ENCODE data around the gene RPS3. TPM values are rescaled to one million over a fixed set of nuclear protein-coding genes. Genes with fewer than 3 reads are reported as not detected.

RPS3 gene
- total and polyA plus RNA-seq, 2 donors (not counting 1 experiment from before 2014, with no cell fraction given) = 1,593 to 3,359 TPM

GRCh38 chr11:75402002-75402773, 2.9 kb downstream of the RPS3 start:
- Histone ChIP-seq H3K79me2 (ENCODE audit: control insufficient read depth, insufficient read depth, low read length) (peaks cover 62% of the 10 kb centered on the region), H3K4me3 (replicated peaks in 1 of 4; ENCODE audit: control extremely low read depth in 1 of 4, insufficient read depth in 1 of 4, low read depth in 3 of 4, low read length in 4 of 4) (peak overlapping the region in 3 of 4 experiments; percentile 3 to 96 (median 95)), H3K4me1 (ENCODE audit: control insufficient read depth, extremely low read depth, insufficient read depth, low read length) (peaks cover 22% of the 10 kb centered on the region), H3K27me3 (ENCODE audit: control insufficient read depth, insufficient read depth, low read length) (no peaks in the 10 kb centered on the region), H3K27ac (ENCODE audit: insufficient read depth, low read length) (no peak overlapping the region), H3K4me2 (ENCODE audit: extremely low read depth, insufficient read depth, low read length) (peak overlapping the region; percentile 81), H3K9ac (ENCODE audit: insufficient read depth, low read length) (no peak overlapping the region), H3K36me3 (ENCODE audit: control insufficient read depth, insufficient read depth, low read length) (peaks cover 22% of the 10 kb centered on the region), H4K20me1 (ENCODE audit: control insufficient read depth, extremely low read depth, insufficient read depth, low read length) (no peaks in the 10 kb centered on the region), H3K9me3 (ENCODE audit: control insufficient read depth, insufficient read depth, low read depth, low read length) (no peaks in the 10 kb centered on the region), H2AFZ (ENCODE audit: low read length) (no peak overlapping the region)
- no peak for DNase-seq (ENCODE audit: low read depth in 2 of 2)
- TF ChIP-seq EZH2 (IDR thresholded peaks at IDR 0.05; ENCODE audit: low read length, missing control alignments) (no peak), CTCF (conservative IDR thresholded peaks at IDR 0.05 in 1 of 2, IDR thresholded peaks at IDR 0.05 in 1 of 2; ENCODE audit: low read depth in 1 of 2, low read length in 2 of 2) (no peak)

- peaks cover 22% of the 10 kb centered on the region for H3K4me1 ChIP-seq (ENCODE audit: control insufficient read depth, extremely low read depth, insufficient read depth, low read length)
- TF ChIP-seq EZH2 (IDR thresholded peaks at IDR 0.05; ENCODE audit: low read length, missing control alignments) (no peak), CTCF (conservative IDR thresholded peaks at IDR 0.05 in 1 of 2, IDR thresholded peaks at IDR 0.05 in 1 of 2; ENCODE audit: low read depth in 1 of 2, low read length in 2 of 2) (no peak)
- H3K27me3 ChIP-seq (ENCODE audit: control insufficient read depth, insufficient read depth, low read length) = no peaks in the 10 kb centered on the region
- no peak for DNase-seq (ENCODE audit: low read depth in 2 of 2)
- H4K20me1 ChIP-seq (ENCODE audit: control insufficient read depth, extremely low read depth, insufficient read depth, low read length) = no peaks in the 10 kb centered on the region
- H3K9me3 ChIP-seq (ENCODE audit: control insufficient read depth, insufficient read depth, low read depth, low read length) = no peaks in the 10 kb centered on the region
- H3K79me2 ChIP-seq (ENCODE audit: control insufficient read depth, insufficient read depth, low read length) = peaks cover 63% of the 10 kb centered on the region
- peaks cover 22% of the 10 kb centered on the region for H3K36me3 ChIP-seq (ENCODE audit: control insufficient read depth, insufficient read depth, low read length)
- H3K4me3 ChIP-seq (replicated peaks in 1 of 4; ENCODE audit: control extremely low read depth in 1 of 4, insufficient read depth in 1 of 4, low read depth in 3 of 4, low read length in 4 of 4) = peak overlapping the region in 1 of 4 experiments; percentile 14
- H3K4me2 ChIP-seq (ENCODE audit: extremely low read depth, insufficient read depth, low read length) = no peak overlapping the region
- H3K9ac ChIP-seq (ENCODE audit: insufficient read depth, low read length) = no peak overlapping the region
- H2AFZ ChIP-seq (ENCODE audit: low read length) = no peak overlapping the region
- peak overlapping the region; percentile 17 for H3K27ac ChIP-seq (ENCODE audit: insufficient read depth, low read length)
Measured at GRCh38 chr11:75403037-75403436, 3.7 kb downstream of the RPS3 start.

DNA sequence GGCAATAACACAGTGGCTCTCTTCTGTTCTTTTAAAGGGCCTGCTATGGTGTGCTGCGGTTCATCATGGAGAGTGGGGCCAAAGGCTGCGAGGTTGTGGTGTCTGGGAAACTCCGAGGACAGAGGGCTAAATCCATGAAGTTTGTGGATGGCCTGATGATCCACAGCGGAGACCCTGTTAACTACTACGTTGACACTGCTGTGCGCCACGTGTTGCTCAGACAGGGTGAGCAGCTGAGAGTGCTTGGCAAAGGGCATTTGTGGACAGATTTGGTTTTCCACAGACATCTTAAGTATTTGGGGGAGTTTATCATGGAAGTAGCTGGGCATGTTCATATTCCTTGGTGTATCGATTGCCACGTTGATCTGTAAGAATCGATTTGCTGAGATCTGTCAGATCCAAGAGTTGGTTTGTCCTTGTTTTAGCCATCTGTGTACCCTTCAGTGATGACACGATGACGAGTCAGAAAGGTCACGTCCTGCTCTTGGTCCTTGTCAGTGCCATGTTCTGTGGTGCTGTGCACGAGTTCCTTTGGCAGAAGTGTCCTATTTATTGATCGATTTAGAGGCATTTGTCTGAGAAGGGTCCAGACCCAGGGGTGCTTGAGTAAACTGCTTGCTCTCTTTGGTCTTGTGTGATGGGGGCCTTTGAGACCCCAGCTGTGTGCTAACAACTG, 4.8 kb downstream of the RPS3 start:
- peaks cover 66% of the 10 kb centered on the region for H3K79me2 ChIP-seq (ENCODE audit: control insufficient read depth, insufficient read depth, low read length)
- DNase-seq (ENCODE audit: low read depth in 2 of 2) = no peak
- peak overlapping the region; percentile 6 for H3K27ac ChIP-seq (ENCODE audit: insufficient read depth, low read length)
- no peak overlapping the region for H3K9ac ChIP-seq (ENCODE audit: insufficient read depth, low read length)
- H3K4me1 ChIP-seq (ENCODE audit: control insufficient read depth, extremely low read depth, insufficient read depth, low read length) = peaks cover 22% of the 10 kb centered on the region
- no peak overlapping the region for H3K4me2 ChIP-seq (ENCODE audit: extremely low read depth, insufficient read depth, low read length)
- no peak for TF ChIP-seq CTCF (conservative IDR thresholded peaks at IDR 0.05 in 1 of 2, IDR thresholded peaks at IDR 0.05 in 1 of 2; ENCODE audit: low read depth in 1 of 2, low read length in 2 of 2)
- no peak for TF ChIP-seq EZH2 (IDR thresholded peaks at IDR 0.05; ENCODE audit: low read length, missing control alignments)
- H3K4me3 ChIP-seq (replicated peaks in 1 of 4; ENCODE audit: control extremely low read depth in 1 of 4, insufficient read depth in 1 of 4, low read depth in 3 of 4, low read length in 4 of 4) = no peak overlapping the region
- H3K9me3 ChIP-seq (ENCODE audit: control insufficient read depth, insufficient read depth, low read depth, low read length) = no peaks in the 10 kb centered on the region
- no peaks in the 10 kb centered on the region for H4K20me1 ChIP-seq (ENCODE audit: control insufficient read depth, extremely low read depth, insufficient read depth, low read length)
- no peaks in the 10 kb centered on the region for H3K27me3 ChIP-seq (ENCODE audit: control insufficient read depth, insufficient read depth, low read length)
- H2AFZ ChIP-seq (ENCODE audit: low read length) = no peak overlapping the region
- peaks cover 25% of the 10 kb centered on the region for H3K36me3 ChIP-seq (ENCODE audit: control insufficient read depth, insufficient read depth, low read length)
